Naive thymus-derived CD8-positive, alpha-beta T cell (primary cell): Measurements from ENCODE around the gene CLEC16A. TPM values are rescaled to one million over a fixed set of nuclear protein-coding genes. Genes with fewer than 3 reads are reported as not detected.
"Not testable (repeated sequence)": the region's sequence is repeated elsewhere in the genome, so short reads cannot be mapped to it uniquely, and the experiment has no call there.

ENCODE experiments used
- ATAC-seq, 2 donors: fragments of 150-1000 bp; cut with Tn5 transposase in 1 of 2; sonication (Bioruptor Pico), chemical (Tn5 transposase) in 1 of 2; 1 replicate in 1 of 2; 2 replicates in 1 of 2; pipeline ENCODE4 v1.10.0; 2021; ENCODE audit warnings: mild to moderate bottlenecking in 2 of 2, moderate library complexity in 2 of 2
- POLR2A ChIA-PET: fragments of 350-600 bp; sonication (Branson Sonifier 250); formaldehyde crosslinking; loops from one replicate; lab custom pipeline; 2021; ENCODE audit warnings: antibody characterized with exemption; lab: Charles Lee
- DNase-seq, 10 donors: peaks; one replicate each; pipeline versions ENCODE4 v3.0.0 to v3.0.0-alpha.2; 2020 to 2022
- H3K27ac Mint-ChIP-seq, 10 donors: one replicate each; pipeline ENCODE4 v1.8.0; 2020 to 2022; ENCODE audit warnings: mild to moderate bottlenecking in 10 of 10, mixed read lengths in 10 of 10, moderate library complexity in 4 of 10, inconsistent platforms in 1 of 10
- H3K27me3 Mint-ChIP-seq, 5 donors: one replicate each; pipeline ENCODE4 v1.8.0; 2021 to 2022; ENCODE audit warnings: mixed read lengths in 5 of 5
- H3K36me3 Mint-ChIP-seq, 3 donors: one replicate each; pipeline ENCODE4 v1.8.0; 2020 to 2022; ENCODE audit warnings: mixed read lengths in 3 of 3, mild to moderate bottlenecking in 2 of 3, inconsistent platforms in 1 of 3
- H3K4me1 Mint-ChIP-seq, 4 donors: one replicate each; pipeline ENCODE4 v1.8.0; 2021 to 2022; ENCODE audit warnings: mixed read lengths in 4 of 4
- H3K4me3 Mint-ChIP-seq, 10 donors: one replicate each; pipeline ENCODE4 v1.8.0; 2020 to 2022; ENCODE audit warnings: mild to moderate bottlenecking in 10 of 10, mixed read lengths in 10 of 10, moderate library complexity in 6 of 10, inconsistent platforms in 1 of 10
- H3K9me3 Mint-ChIP-seq, 9 donors: one replicate each; pipeline ENCODE4 v1.8.0; 2020 to 2022; ENCODE audit warnings: mixed read lengths in 9 of 9, mild to moderate bottlenecking in 3 of 9, inconsistent platforms in 1 of 9, moderate library complexity in 1 of 9
- polyA plus RNA-seq, 3 donors: library from polyadenylated mRNA; unstranded; fragments of 300-500 nt; fragmentation: Illumina TruSeq; gene quantifications; one replicate each; pipeline ENCODE4 v1.2.3, GENCODE V29; 2021
- total RNA-seq, 8 experiments: library from RNA in 2 of 8; stranded (reverse) in 2 of 8; gene quantifications; one replicate each; pipeline ENCODE4 v1.2.3 and lab custom pipeline; 2021 to 2026

Gene CLEC16A
- total and polyA plus RNA-seq, 5 experiments from 2014 or later = 8.5 to 28.8 (median 19.4) TPM

DNA sequence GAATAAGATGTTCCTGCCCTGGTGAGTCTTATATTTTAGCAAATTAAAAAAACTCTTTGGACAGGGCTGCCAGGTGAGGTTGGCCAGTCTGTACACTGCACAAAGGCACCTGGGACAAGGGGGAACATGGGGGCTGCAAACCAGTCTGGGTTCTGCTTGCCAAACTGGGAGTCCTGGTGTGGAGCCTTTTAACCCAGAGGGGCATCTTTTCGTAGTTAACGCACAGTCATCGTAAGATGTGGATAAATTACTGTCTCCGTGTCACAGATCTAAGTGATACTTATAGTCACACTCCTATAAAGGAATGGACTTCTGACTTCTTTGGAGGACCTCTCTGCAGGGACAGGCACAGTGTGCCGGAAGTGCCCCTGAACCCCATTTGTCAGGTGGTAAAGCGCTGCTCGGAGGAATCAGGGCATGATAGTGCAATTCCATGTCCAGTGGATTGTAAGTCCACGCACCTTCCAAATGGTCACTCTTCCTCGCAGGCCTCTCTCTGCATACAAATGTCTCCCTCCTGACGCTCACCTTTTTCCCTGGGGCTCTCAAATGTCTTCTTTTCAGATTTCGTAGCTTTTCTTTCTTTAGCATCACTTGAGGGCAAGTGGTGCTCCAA, 16.8 kb upstream of the CLEC16A start:
- DNase-seq (no peak), ATAC-seq (no peak)
- peak overlapping the region in 1 of 10 donors; percentile 36 for H3K27ac Mint-ChIP-seq
- no peaks in the 10 kb centered on the region for H3K27me3 Mint-ChIP-seq
- peaks cover 5 to 61% (median 25%) of the 10 kb centered on the region in 3 donors for H3K36me3 Mint-ChIP-seq
- no peak overlapping the region for H3K4me3 Mint-ChIP-seq
- peaks cover 6 to 20% (median 10%) of the 10 kb centered on the region in 4 donors for H3K4me1 Mint-ChIP-seq
- H3K9me3 Mint-ChIP-seq = no peaks in the 10 kb centered on the region
- POLR2A ChIA-PET = no interaction called here

DNA sequence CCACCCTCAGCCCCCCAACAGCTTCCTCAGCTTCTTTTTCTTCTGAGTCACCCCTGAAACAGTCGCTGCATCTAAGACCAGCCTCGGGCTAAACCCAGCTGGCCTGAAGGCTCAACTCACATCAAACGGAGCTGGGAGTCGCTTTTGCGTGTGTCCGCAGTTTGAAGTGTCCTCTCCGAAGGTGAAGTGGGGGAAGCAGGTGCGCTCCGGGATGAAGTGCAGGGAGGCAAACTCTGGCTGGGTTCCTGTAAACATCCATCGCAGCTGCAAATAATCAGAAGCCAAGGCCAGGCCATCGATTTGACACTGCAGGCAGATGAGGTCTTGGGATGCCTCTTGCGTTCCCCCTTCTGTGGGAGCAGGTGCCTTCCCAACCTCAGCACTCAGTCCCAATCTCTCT, 15.3 kb upstream of the CLEC16A start:
- Mint-ChIP-seq H3K4me1 (peaks cover 11 to 35% (median 15%) of the 10 kb centered on the region in 4 donors), H3K36me3 (peaks cover 5 to 70% (median 25%) of the 10 kb centered on the region in 3 donors)
- ATAC-seq, POLR2A ChIA-PET, H3K4me3 Mint-ChIP-seq, H3K9me3 Mint-ChIP-seq, H3K27me3 Mint-ChIP-seq, DNase-seq, H3K27ac Mint-ChIP-seq: not testable (repeated sequence)

- DNase-seq = no peak
- ATAC-seq = no peak
- Mint-ChIP-seq H3K27ac (peak overlapping the region in 3 of 10 donors; percentile 14 to 56 (median 55)), H3K27me3 (no peaks in the 10 kb centered on the region), H3K9me3 (no peaks in the 10 kb centered on the region), H3K4me1 (peaks cover 11 to 39% (median 24%) of the 10 kb centered on the region in 4 donors), H3K4me3 (no peak overlapping the region), H3K36me3 (peaks cover 5 to 66% (median 25%) of the 10 kb centered on the region in 3 donors)
- POLR2A ChIA-PET = interaction anchor here (0.8 kb wide), 1 partner anchor 9 kb away, joined by 3 read pairs; no protein-coding TSS in a partner anchor
Observed at GRCh38 chr16:10929853-10930754, 14.3 kb upstream of the CLEC16A start.

GRCh38 chr16:10930755-10931093, 13.6 kb upstream of the CLEC16A start:
- DNase-seq = no peak
- H3K9me3 Mint-ChIP-seq = no peaks in the 10 kb centered on the region
- H3K27me3 Mint-ChIP-seq = no peaks in the 10 kb centered on the region
- POLR2A ChIA-PET = interaction anchor here (0.8 kb wide), 1 partner anchor 9 kb away, joined by 3 read pairs; no protein-coding TSS in a partner anchor
- H3K4me3 Mint-ChIP-seq = no peak overlapping the region
- no peak for ATAC-seq
- H3K36me3 Mint-ChIP-seq = peaks cover 5 to 66% (median 20%) of the 10 kb centered on the region in 3 donors
- H3K27ac Mint-ChIP-seq = peak overlapping the region in 1 of 10 donors; percentile 20
- H3K4me1 Mint-ChIP-seq = peaks cover 14 to 44% (median 29%) of the 10 kb centered on the region in 4 donors

GRCh38 chr16:10931134-10931533, 13.2 kb upstream of the CLEC16A start:
- ATAC-seq = no peak
- H3K36me3 Mint-ChIP-seq = peaks cover 5 to 64% (median 19%) of the 10 kb centered on the region in 3 donors
- no peaks in the 10 kb centered on the region for H3K9me3 Mint-ChIP-seq
- no peaks in the 10 kb centered on the region for H3K27me3 Mint-ChIP-seq
- POLR2A ChIA-PET = interaction anchor here (0.8 kb wide), 1 partner anchor 8 kb away, joined by 3 read pairs; no protein-coding TSS in a partner anchor
- no peak for DNase-seq
- peak overlapping the region in 1 of 10 donors; percentile 35 for H3K27ac Mint-ChIP-seq
- peaks cover 15 to 48% (median 33%) of the 10 kb centered on the region in 4 donors for H3K4me1 Mint-ChIP-seq
- no peak overlapping the region for H3K4me3 Mint-ChIP-seq

- Mint-ChIP-seq H3K27ac (no peak overlapping the region), H3K4me3 (no peak overlapping the region), H3K4me1 (peaks cover 22 to 58% (median 42%) of the 10 kb centered on the region in 4 donors), H3K9me3 (no peaks in the 10 kb centered on the region), H3K36me3 (peaks cover 5 to 61% (median 13%) of the 10 kb centered on the region in 3 donors), H3K27me3 (no peaks in the 10 kb centered on the region)
- DNase-seq (no peak), ATAC-seq (no peak)
- POLR2A ChIA-PET = interaction anchor here (0.7 kb wide), 1 partner anchor 10 kb away, joined by 3 read pairs; no protein-coding TSS in a partner anchor
Observed at GRCh38 chr16:10931977-10932632, 12.3 kb upstream of the CLEC16A start.

- Mint-ChIP-seq H3K4me1 (peaks cover 25 to 68% (median 53%) of the 10 kb centered on the region in 4 donors), H3K36me3 (peaks cover 0 to 51% (median 7%) of the 10 kb centered on the region in 3 donors), H3K4me3 (peak overlapping the region in 1 of 10 donors; percentile 4), H3K27ac (peak overlapping the region in 4 of 10 donors; percentile 52 to 76 (median 62)), H3K27me3 (no peaks in the 10 kb centered on the region), H3K9me3 (no peaks in the 10 kb centered on the region)
- POLR2A ChIA-PET = no interaction called here
- DNase-seq = no peak
- no peak for ATAC-seq
Observed at GRCh38 chr16:10932959-10933710, 11.2 kb upstream of the CLEC16A start.

DNA sequence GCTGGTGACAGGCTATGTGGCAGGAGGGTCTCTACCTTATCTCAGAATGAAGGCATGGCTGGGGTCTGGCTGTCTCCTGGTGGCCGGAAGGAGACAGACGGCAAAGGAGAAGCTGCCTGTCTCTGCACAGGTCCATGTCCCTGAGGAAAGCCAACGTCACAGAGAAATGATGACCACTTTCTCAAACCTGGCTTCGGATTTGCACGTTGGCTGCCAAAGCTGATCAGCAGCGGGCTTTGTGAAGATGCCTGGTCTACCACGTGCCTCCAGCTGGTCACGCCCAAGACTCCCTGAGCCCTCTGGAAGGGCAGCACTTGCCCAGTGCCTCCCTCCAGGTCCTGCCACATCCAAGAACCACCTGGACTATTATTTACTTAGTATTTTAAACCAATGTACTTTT, 10.5 kb upstream of the CLEC16A start:
- Mint-ChIP-seq H3K27me3 (no peaks in the 10 kb centered on the region), H3K36me3 (peaks cover 0 to 44% (median 7%) of the 10 kb centered on the region in 3 donors), H3K9me3 (no peaks in the 10 kb centered on the region), H3K27ac (peak overlapping the region in 2 of 10 donors; percentile 40 to 76), H3K4me1 (peaks cover 31 to 75% (median 60%) of the 10 kb centered on the region in 4 donors), H3K4me3 (no peak overlapping the region)
- ATAC-seq (no peak), DNase-seq (no peak)
- POLR2A ChIA-PET = interaction anchor here (0.5 kb wide), 1 partner anchor 1373 kb away, joined by 3 read pairs; no protein-coding TSS in a partner anchor

DNA sequence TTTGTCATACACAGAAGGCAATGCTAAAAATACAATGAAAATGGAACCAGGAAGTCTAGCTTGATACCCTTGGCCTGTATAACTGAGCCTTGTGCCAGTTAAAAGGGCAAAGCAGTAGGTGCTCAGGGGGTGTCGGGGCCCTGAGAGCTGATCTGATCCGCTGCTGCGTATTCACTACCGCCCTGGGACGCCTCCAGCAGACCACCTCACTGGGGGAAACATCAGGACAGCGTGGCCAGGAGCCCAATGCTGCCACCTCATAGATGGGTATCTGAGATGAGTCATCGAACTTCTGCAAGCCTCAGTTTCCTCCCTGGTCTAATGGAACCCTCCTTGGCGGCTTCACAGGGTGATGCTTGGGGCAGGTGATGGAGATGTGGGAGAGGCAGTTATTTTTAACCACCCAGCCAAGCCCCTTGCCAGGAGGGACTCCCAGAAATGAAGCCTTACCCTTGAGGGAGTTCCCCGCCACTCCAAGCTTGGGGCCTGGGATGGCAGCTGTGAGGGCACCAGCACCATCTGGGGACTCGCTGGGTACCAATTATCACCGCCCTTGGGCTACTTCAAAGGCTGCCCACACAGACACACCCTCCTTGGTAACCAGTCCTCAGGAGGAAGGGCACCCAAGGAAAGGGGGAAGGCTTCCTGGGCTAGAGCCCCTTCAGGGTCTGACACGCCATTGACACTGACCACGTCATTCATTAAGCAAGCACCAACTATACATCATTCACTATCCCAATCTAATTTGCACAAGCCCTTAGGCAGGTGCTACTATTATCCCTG, 9.8 kb upstream of the CLEC16A start:
- H3K4me3 Mint-ChIP-seq = no peak overlapping the region
- H3K4me1 Mint-ChIP-seq = peaks cover 36 to 82% (median 67%) of the 10 kb centered on the region in 4 donors
- peaks cover 0 to 43% (median 4%) of the 10 kb centered on the region in 3 donors for H3K36me3 Mint-ChIP-seq
- peak overlapping the region in 1 of 10 donors; percentile 62 for H3K27ac Mint-ChIP-seq
- H3K9me3 Mint-ChIP-seq = no peaks in the 10 kb centered on the region
- H3K27me3 Mint-ChIP-seq = no peaks in the 10 kb centered on the region
- POLR2A ChIA-PET = interaction anchor here (0.5 kb wide), 1 partner anchor 1373 kb away, joined by 3 read pairs; no protein-coding TSS in a partner anchor
- ATAC-seq = no peak
- DNase-seq = no peak

DNA sequence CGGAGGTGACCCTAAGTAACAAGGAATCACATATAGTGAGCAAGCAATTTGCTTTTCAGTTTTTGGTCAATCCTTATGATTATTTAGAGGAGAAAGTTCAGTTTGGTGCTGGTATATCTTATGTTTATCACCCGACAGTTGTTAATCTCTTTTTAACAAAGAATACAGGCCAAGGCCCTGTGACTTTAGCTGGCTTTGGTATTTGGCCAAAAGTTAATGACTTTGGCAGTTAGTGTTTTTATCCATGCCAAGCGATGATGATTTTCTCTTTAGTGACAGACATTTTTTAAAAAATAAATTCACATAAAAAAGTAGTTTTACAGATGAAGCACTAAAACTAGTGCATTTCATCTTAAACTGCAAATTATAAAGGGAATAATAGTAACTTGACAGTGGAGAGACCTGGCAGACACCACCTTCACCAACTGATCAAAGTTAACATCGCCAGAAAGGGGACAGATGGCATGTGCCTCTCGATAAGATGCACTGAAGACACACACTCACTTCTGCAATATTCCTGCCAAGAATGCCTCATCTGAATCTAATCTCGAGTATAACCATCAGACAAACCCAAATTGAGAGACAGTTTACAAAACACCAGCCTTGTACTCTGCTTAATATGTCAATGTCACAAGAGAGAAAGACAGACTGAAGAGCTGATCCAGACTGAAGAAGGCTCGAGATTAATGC, 9.0 kb upstream of the CLEC16A start:
- peaks cover 0 to 46% (median 4%) of the 10 kb centered on the region in 3 donors for H3K36me3 Mint-ChIP-seq
- H3K9me3 Mint-ChIP-seq = no peaks in the 10 kb centered on the region
- H3K4me3 Mint-ChIP-seq = peak overlapping the region in 8 of 10 donors; percentile 10 to 85 (median 28)
- H3K4me1 Mint-ChIP-seq = peaks cover 40 to 87% (median 71%) of the 10 kb centered on the region in 4 donors
- peak overlapping the region in 4 of 10 donors; percentile 6 to 43 (median 26) for H3K27ac Mint-ChIP-seq
- H3K27me3 Mint-ChIP-seq = no peaks in the 10 kb centered on the region
- POLR2A ChIA-PET = no interaction called here
- no peak for ATAC-seq
- DNase-seq = no peak
